Measurements from ENCODE around the gene SIVA1.

GRCh38 chr14:104794631-104794992 is 41.7 kb downstream of the SIVA1 start:
- TF ChIP-seq EZH2 (IDR thresholded peaks at IDR 0.05; ENCODE audit: borderline replicate concordance, low read depth, low read length, severe bottlenecking) = no peak
- TF ChIP-seq, protein P1, sequence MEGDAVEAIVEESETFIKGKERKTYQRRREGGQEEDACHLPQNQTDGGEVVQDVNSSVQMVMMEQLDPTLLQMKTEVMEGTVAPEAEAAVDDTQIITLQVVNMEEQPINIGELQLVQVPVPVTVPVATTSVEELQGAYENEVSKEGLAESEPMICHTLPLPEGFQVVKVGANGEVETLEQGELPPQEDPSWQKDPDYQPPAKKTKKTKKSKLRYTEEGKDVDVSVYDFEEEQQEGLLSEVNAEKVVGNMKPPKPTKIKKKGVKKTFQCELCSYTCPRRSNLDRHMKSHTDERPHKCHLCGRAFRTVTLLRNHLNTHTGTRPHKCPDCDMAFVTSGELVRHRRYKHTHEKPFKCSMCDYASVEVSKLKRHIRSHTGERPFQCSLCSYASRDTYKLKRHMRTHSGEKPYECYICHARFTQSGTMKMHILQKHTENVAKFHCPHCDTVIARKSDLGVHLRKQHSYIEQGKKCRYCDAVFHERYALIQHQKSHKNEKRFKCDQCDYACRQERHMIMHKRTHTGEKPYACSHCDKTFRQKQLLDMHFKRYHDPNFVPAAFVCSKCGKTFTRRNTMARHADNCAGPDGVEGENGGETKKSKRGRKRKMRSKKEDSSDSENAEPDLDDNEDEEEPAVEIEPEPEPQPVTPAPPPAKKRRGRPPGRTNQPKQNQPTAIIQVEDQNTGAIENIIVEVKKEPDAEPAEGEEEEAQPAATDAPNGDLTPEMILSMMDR (IDR thresholded peaks at IDR 0.05; ENCODE audit: borderline replicate concordance, extremely low read depth, low read length, poor library complexity, severe bottlenecking) = peak; percentile 6

Measured in DND-41 (cell line).